Right ventricle myocardium inferior (tissue), 1 donor: ENCODE data around the gene RAC3. TPM values are rescaled to one million over a fixed set of nuclear protein-coding genes. Genes with fewer than 3 reads are reported as not detected.
A peak's percentile ranks its signal among the peaks of the same experiment; 100 is the strongest.

Experiments used
- ATAC-seq: fragments of 200-7000 bp; cut with Tn5 transposase; one replicate; pipeline ENCODE4 v1.9.1; 2020; ENCODE audit warnings: mild to moderate bottlenecking, moderate library complexity
- DNase-seq: peaks from one replicate; pipeline ENCODE4 v3.0.0; 2021; ENCODE audit errors: missing footprints
- intact Hi-C: fragments of 100-400 bp; cut with DNase I; formaldehyde crosslinking; loops from one replicate; pipeline ENCODE4 v1.11.0; 2022
- long read RNA-seq: library from polyadenylated mRNA; unstranded; transcript quantifications from one replicate; pipeline ENCODE4 v2.0.0, GENCODE V29; 2021
- total RNA-seq: library from RNA; stranded (reverse); fragmentation: NEBNext Ultra II Directional; extraction: Animal tissue kit (Norgen Biotek cat#: 25700); gene quantifications from one replicate; pipeline ENCODE4 v1.2.1, GENCODE V29; 2021
- donor health status: DM: no; HTN: yes; CAD: no; lungs with severe emphysema.

RAC3 gene
- total RNA-seq: 2.2 TPM
- long read RNA-seq: 0 reads

DNA sequence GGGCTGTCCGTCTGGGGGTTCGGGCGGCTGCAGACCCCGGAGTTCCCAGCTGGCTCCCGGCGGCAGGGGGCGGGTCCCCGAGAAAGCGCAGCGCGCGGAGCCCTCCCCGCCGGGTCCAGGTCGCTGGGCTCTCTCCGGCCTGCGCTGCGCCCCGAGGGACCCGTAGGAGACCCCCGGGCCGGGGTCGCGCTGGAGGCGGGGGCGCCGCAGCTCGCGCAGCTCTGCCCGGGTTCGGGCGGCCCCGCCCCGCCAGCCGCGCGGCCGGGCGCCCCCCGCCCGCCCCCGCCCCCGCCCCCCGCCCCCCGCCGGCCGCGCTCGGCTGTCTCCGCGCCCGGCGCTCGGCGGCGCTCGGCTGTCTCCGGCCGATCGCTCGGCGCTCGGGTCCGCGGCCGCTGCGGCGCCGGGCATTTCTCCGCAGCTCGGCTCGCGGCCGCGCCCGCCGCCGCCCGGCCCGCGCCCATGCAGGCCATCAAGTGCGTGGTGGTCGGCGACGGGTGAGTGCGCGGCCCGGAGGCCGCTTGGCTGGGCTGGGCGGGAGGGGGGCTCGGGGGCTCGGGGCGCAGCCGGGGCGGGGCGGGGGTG lies at the start of gene RAC3:
TSS of gene RAC3 (plus strand) at position 376 of the 582 bp plus-strand sequence. CDS start at position 460, 84 bp downstream.
- no peak for ATAC-seq
- no peak for DNase-seq
- intact Hi-C loops: no loop called here

DNA sequence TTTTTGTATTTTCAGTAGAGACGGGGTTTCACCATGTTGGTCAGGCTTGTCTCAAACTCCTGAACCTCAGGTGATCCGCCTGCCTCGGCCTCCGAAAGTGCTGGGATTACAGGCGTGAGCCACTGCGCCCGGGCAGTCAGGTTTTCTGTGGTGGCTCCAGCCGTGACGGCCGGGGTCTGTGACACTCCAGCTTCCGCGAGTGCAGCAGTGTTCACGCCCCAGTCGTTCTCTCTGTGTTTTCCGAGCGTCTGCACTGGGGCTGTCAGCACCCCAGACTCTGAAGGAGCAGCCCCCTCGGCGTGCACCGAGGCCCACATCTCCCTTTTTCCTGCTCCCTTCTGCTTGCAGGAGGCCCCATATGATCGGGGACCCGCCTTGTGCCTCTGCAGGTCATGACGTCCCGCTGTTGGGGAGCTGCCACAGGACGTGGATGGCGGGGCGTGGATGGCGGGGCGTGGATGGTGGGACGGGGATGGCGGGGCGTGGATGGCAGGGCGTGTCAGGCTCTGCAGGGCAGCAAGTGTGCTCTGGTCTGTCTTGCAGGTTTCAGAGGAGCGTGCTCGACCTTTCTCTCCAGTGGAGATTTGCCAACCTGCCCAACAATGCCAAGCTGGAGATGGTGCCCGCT lies 48.4 kb upstream of the RAC3 start:
- intact Hi-C loops: no loop called here
- no peak for ATAC-seq

DNA sequence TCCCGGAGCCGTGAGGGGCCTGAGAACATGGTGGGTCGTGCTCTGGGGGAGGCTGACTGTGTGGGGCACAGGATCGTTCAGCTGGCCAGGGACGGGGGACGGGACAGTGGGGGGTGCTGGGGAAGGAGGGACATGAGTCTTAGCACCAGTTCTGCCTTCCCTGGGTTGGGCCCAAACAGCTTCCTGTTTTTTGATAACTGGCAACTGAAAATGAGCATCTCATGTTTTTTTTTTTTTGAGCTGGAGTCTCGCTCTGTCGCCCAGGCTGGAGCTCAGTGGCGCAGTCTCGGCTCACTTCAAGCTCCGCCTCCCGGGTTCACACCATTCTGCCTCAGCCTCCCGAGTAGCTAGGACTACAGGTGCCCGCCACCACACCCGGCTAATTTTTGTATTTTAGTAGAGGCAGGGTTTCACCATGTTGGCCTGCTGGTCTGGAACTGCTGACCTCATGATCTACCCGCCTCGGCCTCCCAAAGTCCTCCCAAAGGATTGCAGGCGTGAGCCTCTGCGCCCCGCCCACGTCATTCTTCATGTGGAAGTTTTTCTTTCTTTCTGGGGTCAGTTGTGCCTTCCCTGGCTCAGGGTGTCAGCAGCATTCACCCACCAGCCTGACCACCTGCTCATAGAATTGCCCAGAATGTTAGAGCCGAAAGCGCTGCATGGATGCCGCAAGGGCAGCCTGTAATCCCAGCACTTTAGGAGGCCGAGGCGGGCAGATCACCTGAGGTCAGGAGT lies 47.7 kb upstream of the RAC3 start:
- ATAC-seq (no peak), DNase-seq (no peak)
- intact Hi-C loops: no loop called here

More for the DNA sequence above, 48.4 kb upstream of the RAC3 start:
- DNase-seq: no peak

DNA sequence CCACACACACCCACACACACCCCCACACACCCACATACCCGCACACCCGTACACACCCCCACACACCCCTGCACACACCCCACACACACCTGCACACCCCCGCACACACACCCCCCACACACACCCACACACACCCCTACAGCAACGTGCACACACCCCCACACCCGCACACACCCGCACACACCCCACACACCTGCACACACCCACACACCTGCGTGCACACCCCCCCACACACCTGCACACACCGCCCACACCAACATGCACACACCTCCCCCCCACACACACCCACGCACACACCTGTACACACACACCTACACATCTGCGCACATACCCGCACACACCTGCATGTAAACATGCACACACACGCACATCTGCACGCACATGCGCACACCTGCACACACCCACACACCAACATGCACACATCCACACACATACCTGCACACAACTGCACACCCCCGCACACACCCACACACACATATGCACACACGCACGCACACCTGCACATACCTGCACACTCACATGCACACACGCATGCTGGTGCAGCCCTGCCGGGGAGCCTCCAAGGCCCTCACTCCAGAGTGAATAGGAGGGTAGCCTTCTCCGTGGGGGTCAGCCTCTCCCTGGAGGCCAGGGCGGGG lies 46.6 kb upstream of the RAC3 start:
- ATAC-seq: peak; percentile 5
- intact Hi-C loops: no loop called here
- no peak for DNase-seq

DNA sequence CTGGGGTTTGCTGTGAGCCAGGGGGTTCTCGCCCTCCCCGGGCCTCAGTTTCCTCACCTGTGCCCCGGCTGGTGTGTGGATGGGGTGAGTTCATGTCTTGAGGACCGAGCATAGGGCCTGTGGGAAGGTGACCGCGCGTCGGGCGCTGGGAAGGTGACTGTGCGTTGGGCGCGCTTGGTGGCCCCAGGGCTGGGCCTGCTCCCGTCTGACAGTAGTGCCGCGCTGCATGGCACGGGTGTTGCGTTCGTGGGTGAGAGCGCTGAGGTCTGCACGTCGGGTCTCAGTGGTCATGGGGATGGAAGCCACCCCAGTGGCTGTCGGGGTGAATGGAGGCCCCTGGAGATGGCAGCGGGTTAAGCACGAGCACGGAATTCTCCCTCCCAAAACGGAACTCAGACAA lies 44.9 kb upstream of the RAC3 start:
- intact Hi-C loops: no loop called here
- DNase-seq (no peak), ATAC-seq (no peak)

DNA sequence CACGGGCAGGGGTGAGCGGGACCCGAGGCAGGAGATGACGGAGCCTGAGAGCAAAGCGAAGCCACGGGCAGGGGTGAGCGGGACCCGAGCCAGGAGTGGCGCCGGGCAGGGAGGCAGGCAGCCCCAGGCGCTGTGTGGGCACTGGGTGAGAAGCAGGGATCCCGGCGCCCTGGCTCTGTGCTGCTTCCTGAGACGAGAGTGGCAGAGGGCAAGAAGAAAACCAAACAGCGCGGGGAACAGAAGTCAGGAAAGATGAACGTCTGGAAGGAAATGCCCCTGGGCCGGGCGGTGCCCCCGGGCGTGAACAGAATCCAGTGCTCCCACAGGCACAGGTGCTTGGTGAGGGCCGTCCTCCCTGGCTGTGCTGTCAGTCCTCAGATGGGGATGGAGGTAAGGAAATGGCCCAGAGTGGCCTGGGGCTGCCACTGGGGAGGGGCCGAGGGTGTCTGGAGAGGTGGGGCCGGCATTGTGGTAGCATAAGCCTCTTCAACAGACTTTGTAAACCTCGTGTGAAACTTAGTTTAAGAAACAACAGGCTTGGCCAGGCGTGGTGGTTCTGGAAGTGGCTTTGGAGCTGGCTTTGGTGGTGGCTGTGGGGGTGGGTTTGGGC lies 44.2 kb upstream of the RAC3 start:
- intact Hi-C loops: no loop called here
- no peak for DNase-seq
- no peak for ATAC-seq

DNA sequence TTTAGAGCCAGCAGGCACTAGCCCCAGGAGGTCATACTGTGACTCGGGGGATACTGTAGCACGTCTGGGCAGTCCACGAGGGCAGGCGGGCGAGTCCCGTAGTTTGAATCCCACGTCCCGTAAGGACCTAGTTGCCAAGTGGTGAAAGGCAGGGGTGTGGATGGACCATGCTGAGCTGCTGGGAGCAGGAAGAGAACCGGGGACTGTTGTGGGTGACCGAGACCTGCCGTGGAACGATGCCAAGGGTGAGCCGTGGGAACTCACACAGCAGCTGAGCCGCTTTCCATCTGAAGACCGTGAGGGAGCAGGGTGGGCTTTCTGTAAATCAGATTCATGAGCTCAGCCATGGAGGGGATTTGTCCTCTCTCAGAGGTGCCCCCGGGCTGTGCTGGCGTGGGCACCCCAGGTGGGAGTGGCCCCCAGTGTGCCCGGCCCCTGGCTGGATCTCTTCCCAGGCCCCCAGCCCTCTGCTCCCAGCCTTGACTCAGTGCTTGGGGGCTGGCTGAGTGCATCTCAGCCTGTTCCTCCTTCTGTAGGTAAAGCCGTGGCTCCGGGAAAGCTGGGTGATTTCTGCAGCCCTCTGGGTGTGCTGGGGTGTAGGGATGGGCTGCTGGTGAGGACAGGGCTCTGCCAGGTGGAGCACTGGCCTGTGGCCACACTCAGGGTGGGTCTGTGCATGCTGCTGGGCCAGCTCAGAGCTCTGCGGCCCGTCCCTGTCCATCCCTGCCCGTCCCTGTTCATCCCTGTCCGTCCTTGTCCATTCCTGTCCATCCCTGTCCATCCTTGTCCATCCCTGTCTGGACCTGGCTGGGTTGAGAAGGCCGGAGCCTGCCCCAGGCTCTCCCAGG lies 40.4 kb upstream of the RAC3 start:
- intact Hi-C loops: no loop called here
- DNase-seq (no peak), ATAC-seq (peak; percentile 9)

DNA sequence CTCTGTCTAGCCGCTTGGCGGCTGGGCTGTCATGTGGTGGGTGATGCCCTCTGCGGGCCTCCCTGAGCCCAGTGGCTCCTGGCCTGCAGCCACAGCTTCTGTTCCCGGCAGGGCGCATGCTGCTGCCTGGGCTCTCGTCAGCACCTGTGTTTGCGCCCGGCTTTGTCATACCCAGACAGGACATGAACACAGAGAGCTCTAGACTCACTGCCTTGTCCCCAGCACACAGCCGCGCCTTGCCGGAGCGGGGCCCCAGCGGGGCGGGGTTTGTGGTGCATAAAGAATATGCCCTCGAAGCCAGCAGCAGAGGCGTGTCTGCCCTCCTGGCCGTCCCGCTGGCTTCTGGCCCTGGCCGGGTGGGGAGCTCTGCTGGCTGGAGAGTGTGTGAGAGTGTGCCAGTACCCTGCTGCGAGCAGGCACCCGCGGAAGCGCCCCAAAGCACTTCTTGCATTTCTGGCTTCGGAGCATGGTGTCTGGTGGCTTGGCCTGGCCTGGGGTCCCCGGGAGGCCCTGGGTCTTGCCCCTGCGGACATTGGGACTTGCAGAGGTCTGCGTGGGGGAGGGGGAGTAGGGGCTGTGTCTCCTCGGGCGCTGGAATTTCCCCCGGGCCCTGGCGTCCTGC lies 39.7 kb upstream of the RAC3 start:
- ATAC-seq: peak; percentile 87
- intact Hi-C loops: loop anchor here (2.0 kb wide), 1 partner anchor 21 kb away; no protein-coding TSS in a partner anchor
- DNase-seq: peak; percentile 84

DNA sequence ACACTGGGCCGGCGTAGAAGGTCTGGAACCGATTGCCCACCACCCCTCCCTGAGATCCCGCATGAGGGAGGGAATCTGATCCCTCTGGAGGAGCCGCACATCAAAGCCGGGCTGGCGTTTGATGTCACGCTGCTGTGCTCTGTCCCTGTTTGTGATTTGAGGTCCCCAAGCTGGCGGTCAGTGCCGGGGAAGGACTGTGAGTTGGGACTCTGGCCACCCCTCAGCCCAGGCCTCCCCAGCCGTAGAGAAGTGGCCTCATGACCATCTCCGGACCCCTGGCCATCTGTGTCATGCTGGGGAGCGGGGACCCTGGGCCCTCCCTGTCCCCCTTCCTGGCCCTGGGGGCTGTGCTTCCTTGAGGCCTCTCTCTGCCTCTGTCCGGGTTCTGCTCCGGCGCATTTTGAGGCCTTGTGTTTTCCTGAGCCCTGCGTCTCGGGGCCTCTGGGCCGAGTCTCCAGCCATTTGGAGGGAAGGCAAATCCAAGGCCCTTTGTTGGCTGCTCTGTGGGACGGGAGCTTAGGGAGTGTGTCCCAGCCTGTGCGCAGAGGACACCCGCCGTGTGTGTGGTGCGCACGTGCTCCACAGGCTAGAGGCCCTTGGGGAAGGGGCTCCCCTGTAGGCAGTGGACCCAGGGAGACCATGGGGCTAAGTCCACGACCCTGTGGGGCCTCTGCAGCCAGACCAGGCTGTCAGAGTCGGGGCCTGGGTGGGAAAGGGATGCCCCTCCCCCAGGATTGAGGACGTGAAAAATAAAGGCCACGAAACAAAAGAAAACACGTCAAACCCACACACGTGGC lies 39.0 kb upstream of the RAC3 start:
- DNase-seq: no peak
- intact Hi-C loops: loop anchor here (2.0 kb wide), 1 partner anchor 20 kb away; no protein-coding TSS in a partner anchor
- ATAC-seq: no peak

DNA sequence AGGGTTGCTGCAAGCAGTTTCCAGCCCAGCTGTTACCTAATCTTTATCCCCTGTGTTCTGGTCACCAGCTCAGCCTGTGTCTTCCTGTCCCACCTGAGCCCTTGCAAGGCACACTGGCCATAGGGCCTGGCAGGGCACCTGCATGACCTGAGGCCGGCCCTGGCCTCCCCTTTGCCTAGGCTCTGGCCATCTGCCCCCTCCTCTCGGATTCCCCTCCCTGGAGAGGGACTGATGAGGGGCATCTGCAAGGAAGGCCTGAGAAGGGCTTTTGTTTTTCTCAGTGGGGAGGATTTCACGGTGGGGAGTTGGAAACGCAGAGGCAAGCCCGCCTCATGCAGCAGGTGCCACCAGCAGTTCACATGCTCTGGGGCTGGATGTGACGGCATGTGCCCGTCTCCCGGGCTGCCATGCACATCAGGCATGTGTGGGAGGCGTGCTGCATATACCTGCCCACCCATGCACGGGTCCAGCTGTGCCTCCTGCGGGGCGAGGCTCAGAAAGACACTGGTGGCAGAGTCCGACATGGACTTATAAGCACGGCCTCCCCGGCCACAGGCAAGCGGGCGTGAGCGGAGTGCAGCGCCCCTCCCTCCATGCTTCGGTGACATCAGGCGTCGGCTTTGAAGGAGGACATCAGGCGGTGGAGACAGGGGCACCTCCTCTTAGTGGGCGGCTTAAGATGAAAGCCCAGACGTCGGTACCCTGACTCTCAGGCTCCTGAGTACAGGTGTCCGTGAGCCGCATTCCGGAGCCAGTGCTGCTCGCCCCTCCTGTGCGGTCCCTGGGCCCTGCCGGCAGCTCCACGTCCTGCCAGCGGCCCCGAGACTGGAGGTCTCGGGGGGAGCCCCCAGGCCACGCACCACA lies 37.5 kb upstream of the RAC3 start:
- DNase-seq: no peak
- no peak for ATAC-seq
- intact Hi-C loops: loop anchor here (2.0 kb wide), 1 partner anchor 19 kb away; no protein-coding TSS in a partner anchor

DNA sequence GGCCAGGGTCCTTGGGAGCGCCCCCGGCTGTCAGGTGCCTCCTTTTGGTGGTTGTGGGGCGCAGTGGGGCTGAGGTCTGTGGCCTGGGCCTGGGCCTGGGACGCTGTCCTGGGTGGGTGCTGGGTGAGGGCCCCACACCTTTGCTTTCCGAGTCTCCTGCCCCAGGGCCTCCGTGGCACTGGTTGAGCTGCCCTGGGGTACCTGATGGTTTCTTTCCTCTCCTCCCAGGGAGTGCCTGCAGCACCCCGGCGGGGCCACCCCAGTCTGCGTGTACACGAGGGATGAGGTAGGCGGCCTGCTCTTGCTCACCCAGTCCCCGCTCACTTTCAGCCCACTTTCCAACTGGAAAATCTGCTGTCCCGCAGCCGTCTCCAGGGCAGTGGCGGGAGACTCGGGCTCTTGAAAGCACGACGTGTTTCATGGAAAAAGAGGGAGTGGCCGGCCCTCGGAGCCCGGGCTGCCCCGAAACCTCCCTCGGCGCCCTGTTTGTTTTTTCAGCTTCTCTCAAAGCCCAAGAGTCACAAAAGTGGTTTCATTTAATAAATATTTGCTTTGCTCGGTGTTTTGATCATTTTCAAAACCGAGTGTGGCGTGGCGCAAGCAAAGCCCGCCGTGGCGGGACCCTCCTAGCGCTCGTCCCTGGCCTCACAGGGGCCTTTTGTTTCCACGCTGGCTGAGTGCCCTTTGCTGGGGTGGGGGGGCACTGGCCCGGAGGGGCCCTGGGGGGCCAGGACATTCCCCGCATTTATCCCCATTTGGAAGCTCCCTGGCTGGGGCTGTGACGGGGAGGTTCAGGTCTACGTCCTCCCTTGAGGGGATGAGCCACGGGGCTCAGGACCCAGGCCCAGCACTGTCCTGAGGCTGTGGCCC lies 36.6 kb upstream of the RAC3 start:
- ATAC-seq (no peak), DNase-seq (no peak)
- intact Hi-C loops: no loop called here

DNA sequence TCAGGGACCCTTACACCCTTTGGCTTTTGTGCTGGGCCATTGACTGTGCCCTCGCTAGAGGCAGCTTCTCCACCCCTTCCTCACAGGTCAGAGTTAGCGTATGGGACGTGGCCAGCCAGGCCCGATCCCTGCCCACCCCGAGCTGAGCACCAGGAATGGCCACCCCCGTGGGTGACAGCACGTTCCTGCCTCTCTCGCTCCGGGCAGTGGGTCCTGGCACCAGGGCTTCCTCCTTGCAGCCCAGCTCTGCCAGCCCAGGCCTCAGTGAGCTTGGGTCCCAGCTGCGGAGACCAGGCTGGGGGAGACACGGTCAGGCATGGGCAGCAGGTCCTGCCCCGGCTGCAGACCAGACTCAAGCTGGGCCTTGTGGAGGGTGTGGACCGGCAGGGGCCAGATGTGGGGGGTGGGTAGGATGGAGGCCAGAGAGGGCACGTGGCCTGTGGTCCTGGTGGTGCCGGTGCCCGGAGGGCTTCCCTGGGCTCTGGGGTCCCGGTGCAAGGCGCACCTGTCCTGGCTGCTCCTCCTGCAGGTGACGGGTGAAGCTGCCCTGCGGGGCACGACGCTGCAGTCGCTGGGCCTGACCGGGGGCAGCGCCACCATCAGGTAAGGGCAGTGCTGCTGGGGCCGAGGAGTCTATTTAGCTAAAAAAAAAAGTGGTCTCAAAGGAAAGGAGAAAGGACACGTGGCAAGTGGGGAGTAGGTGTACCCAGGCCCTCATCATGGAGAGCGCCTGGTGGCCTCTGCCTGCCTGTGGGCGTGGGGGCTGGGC lies 35.8 kb upstream of the RAC3 start:
- intact Hi-C loops: no loop called here
- no peak for ATAC-seq
- no peak for DNase-seq

DNA sequence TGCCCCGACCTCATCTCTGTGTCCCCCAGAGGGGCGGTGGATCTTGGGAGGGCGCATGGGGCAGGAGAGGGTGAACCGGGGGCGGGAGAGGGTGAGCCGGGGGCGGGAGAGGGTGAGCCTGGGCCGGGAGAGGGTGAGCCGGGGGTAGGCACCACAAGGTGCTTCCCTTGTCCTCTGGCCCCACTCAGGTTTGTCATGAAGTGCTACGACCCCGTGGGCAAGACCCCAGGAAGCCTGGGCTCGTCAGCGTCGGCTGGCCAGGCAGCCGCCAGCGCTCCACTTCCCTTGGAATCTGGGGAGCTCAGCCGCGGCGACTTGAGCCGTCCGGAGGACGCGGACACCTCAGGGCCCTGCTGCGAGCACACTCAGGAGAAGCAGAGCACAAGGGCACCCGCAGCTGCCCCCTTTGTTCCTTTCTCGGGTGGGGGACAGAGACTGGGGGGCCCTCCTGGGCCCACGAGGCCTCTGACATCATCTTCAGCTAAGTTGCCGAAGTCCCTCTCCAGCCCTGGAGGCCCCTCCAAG lies 35.2 kb upstream of the RAC3 start:
- no peak for DNase-seq
- ATAC-seq: no peak
- intact Hi-C loops: no loop called here

DNA sequence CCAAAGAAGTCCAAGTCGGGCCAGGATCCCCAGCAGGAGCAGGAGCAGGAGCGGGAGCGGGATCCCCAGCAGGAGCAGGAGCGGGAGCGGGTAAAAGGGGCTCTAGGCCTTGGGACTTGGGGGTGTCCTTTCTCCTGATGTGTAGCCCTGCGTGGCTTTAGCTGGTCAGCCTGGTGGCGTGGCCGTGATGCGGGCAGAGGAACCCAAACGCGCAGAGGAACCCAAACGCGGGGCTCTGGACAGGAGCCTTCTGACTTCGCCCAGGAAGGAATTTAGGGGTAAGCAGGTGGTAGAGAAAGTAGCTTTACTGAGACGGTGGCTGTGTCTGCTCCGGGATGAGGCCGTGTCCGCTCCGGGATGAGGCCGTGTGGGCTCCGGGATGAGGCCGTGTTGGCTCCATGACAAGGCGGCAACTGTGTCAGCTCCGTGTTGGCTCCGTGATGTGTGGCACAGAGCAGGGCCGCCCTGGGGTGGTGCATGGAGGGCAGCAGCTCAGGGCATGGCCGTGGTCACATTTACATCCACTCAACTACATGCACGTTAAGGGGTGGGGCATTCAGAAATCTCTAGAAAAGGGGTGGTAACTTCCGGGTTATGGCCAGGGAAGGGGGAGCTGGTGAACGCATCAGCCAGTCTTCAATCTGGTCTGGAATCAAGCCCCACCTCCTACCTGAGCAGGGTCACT lies 34.6 kb upstream of the RAC3 start:
- ATAC-seq: no peak
- intact Hi-C loops: no loop called here
- DNase-seq: no peak
